Hepatocyte (in vitro differentiated cells): Measurements from ENCODE around the gene HCRT.

Experiments used
- EZH2phosphoT487 ChIP-seq: fragments of 200-600 bp; sonication (generic); IDR thresholded peaks from one replicate; pipeline ENCODE4 v1.6.1; 2018; ENCODE audit warnings: antibody characterized with exemption, mild to moderate bottlenecking, low read depth, moderate library complexity; ENCODE audit not compliant: unreplicated experiment, severe bottlenecking
- TF ChIP-seq, protein P1 (sequence below): fragments of 200-600 bp; sonication (generic); IDR thresholded peaks from 2 replicates; pipeline ENCODE4 v1.5.1; 2016; ENCODE audit warnings: antibody characterized with exemption, mild to moderate bottlenecking; ENCODE audit not compliant: poor library complexity

DNA sequence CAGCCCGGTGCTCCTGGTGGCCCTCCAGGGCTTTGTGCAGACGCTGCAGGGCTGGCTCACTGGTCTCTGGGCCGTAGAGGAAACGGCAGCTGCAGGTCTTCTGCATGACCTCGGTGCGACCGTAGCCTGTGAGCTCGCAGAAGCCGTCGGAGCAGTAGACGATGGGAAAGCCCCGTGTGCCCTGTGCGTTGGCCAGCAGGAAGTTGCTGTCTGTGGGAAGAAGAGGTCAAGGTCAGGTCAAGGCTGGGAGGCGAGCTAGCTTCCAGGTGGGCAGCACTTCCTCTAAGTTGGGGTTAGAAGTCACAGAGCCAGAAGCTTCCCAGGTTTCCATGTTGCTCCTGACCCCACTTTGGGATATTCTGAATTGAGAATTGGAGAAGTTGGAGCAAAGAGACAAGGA is 6.4 kb downstream of the HCRT start:
- TF ChIP-seq, protein P1, sequence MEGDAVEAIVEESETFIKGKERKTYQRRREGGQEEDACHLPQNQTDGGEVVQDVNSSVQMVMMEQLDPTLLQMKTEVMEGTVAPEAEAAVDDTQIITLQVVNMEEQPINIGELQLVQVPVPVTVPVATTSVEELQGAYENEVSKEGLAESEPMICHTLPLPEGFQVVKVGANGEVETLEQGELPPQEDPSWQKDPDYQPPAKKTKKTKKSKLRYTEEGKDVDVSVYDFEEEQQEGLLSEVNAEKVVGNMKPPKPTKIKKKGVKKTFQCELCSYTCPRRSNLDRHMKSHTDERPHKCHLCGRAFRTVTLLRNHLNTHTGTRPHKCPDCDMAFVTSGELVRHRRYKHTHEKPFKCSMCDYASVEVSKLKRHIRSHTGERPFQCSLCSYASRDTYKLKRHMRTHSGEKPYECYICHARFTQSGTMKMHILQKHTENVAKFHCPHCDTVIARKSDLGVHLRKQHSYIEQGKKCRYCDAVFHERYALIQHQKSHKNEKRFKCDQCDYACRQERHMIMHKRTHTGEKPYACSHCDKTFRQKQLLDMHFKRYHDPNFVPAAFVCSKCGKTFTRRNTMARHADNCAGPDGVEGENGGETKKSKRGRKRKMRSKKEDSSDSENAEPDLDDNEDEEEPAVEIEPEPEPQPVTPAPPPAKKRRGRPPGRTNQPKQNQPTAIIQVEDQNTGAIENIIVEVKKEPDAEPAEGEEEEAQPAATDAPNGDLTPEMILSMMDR = no peak
- no peak for TF ChIP-seq EZH2phosphoT487
